Pulmonary artery endothelial cell (primary cell): Measurements from ENCODE around the gene GMPR2. TPM values are rescaled to one million over a fixed set of nuclear protein-coding genes. Genes with fewer than 3 reads are reported as not detected.
A peak's percentile ranks its signal among the peaks of the same experiment; 100 is the strongest.

Experiments used
- DNase-seq: peaks from one replicate; pipeline ENCODE4 v3.0.0-alpha.2; 2011; ENCODE audit warnings: low read depth, low spot score
- total RNA-seq: library from RNA; depleted of rRNA; stranded (reverse); fragments of >200 nt; gene quantifications from 2 replicates; pipeline ENCODE4 v1.2.3, GENCODE V29; 2014

Gene GMPR2
- total RNA-seq, 1 donor from 2014 or later: 97.8 TPM

DNA sequence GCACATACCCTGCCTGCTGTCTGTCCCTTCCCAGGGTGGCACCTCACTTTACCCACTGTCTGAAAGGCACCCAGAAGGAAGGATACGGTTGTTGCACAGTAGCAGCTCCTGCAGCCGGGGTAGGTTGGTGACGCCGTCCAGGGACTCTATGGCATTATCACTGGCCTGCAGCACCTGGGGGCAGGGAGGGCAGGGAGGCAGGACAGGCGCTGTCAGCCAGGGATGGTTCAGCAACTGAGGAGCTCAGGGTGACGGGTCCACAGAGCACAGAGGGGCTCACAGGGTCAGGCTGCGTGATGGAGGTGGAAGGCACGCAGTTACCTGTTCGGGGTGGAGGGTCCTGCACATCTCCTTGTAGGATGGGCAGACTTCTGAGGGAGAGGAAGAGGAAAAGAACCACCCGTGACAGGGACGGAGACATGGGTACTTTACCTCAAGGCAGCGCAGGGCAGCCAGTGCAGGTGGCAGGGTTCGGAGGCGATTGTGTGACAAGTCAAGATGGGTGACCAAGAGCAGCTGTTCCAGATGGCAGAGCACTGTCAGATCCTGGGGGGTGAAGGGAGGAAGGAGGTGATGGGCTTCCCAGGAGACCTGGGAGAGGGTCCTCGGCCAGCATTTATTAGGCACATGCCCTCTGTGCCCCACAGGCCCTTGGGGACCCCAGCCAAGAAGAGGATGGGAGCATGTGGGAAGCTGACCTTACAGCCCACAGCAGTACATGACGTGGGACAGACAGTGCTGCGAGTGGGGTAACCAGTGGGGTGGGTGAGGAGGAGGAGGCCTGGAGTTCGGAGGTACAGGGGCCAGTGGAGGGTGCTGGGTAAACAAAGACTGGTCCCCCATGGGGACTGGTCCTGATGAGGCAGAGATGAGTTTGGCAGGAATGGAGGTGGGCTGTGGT lies 33.9 kb downstream of the GMPR2 start:
- DNase-seq: no peak

DNA sequence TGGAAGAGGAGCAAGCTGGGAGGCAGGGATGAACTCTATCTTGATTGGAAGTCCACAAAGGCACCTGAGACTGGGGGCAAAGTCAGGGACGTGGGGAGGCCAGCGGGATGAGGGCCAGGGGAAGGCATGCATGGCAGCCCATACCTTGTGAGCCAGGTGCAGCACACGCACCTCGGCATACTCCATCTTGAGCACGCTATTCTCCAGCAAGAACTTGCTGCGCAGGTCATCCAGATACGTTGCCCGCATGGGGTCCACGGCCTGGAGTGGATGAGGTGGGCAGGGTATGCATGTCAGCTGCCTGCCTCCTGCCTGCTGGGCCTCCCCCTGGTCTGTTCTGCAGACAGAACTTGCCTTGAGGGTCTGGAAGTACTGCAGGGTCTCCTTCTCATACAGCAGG lies 34.8 kb downstream of the GMPR2 start:
- no peak for DNase-seq

DNA sequence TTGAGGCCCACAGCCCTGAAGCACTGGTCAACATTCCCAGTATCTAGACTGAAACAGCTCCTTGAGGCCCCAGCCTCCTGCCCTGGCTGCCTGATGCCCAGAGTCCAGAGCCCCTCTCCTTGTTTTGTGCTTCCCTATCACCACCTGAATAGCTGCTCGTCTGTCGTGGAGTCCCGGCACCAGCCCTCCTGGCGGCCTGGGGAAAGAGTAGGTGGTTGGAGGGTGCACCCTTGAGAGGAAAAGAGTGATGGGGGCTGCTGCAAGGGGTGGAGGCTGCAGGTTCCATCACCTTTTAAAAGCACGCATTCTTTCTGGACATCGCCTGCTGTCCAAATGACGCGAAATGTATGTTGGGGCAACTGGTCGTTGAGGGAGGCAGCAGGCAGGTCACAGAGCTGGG lies 35.5 kb downstream of the GMPR2 start:
- DNase-seq: no peak

DNA sequence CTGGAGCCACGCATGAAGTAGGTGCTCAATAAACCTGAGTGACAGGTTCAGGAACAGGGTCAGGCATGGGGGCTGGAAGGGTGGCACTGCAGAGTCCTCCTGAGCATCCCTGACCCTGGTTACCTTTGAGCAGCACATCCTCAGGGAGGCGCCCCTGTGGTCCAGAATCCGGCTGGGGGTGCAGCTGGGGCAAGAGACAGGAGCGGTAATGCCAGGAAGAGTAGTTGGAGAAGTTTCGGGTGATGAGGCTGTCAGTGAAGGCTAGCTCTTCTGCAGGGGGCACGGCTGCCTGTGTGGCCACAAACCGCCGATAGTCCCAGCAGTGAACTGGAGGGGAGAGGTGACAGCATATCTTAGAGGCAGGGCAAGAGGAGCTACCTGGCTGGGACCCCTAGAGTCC lies 36.6 kb downstream of the GMPR2 start:
- no peak for DNase-seq

DNA sequence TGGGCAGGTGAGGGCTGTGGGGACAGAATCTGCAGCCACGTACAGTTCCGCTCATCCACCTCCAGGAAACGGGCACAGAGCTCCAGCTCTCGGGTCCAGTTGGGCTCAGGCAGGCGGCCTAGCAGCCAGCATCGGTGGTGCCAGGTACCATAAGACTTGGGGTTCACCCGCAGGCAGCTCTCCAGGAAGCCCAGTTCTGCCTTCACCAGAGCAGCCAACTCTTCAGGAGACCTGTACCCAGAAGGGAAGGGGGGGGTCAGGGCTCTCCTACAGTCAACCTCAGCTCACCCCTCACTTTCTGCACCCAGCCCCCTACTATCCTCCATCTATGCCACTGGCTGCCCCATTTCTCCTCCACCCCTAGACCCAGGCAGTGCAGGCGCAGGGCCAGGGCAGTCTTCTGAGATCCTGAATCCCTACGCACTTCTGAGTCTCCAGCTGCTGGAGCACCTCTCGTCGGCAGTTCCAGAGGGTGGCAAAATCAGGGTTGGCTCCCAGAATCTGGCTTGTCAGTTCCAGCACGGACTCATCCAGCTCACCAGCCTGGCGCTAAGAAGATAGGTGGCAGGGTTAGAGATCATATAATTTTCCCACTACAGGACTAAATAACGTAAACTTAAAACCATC lies 37.3 kb downstream of the GMPR2 start:
- no peak for DNase-seq

DNA sequence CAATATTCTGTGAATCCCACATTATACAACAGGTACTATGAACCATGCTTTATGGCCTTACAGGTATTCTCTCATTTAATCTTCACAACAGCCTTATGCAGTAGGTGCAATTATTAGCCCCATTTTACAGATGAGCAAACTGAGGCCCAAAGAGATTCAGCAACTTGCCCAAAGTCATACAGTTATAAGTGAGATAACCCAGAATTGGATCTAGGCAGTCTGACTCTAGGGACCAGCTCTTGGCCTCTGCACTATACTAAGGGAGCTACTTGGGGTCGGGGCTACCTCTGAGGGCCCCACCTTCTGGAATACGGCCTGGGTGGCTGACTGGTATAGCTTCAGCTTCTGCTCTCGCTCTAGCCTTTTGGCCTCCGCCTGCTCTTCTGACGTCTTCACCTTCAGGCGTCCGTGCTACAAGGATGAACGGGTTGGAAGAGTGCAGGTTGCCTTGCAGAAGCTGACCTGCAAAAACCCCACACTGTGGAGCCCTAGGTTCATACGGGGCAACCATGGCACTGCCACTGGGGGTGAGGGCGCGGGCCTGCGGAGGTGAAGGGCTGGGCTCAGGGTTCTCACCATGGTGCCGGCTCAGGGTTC lies 37.9 kb downstream of the GMPR2 start:
- DNase-seq: no peak

DNA sequence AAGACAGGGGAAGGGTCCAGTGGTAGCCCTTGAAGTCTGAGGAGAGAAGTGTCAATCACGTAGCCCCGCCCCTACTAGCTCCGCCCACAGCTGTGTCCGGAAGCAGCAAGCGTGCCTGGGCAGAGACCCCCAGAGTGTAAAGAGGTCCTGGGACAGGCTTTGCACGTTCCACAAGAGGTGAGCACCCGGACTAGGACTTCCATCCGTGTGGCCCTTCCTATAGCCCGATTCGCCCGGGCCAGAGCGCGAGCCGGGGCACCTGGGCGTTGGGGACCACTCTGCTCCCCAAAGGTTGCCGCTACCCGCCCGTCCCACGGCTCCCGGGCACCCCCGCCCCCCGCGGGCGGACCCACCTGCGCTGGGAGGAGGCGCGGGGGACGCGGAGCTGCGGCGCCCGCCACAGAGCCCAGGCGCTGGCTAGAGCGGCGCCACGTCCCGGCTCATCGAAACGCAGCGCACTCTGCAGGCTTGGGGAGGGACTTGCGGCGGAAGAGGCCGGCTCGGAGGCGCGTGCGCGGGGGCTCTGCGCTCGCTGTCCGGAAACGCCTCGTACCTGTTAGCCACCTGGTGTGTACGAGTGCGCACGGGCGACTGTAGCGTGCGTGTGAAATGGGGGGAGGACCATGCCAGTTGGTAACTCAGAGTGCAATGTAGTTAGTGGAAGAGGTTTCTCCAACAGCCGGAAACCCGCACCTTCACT lies 38.6 kb downstream of the GMPR2 start, which contains the start of gene RABGGTA:
RABGGTA (minus strand) TSS at position 464 of the 700 bp plus-strand sequence. CDS start 482 bp downstream, outside the sequence.
- peak; percentile 56 for DNase-seq

DNA sequence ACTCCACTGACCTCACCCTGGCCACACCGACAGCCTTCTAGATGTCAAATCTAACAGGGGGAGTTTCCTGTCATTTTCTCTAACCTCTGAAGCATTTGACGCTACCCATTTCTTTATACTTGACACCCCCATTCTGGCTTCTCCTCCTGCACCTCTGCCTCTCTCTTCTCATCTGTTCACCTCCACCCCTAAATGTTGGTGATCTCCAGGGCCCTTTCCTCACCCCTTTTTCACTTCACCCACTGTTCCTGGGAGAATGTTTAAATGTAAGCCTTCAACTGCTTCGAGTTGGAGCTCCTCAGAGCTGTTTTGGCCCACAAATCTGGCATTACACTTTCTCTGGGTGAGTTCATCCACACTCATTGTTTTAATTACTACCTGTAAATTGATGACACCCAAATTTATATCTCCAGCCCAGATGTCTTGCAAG lies 39.1 kb downstream of the GMPR2 start:
- DNase-seq: no peak

DNA sequence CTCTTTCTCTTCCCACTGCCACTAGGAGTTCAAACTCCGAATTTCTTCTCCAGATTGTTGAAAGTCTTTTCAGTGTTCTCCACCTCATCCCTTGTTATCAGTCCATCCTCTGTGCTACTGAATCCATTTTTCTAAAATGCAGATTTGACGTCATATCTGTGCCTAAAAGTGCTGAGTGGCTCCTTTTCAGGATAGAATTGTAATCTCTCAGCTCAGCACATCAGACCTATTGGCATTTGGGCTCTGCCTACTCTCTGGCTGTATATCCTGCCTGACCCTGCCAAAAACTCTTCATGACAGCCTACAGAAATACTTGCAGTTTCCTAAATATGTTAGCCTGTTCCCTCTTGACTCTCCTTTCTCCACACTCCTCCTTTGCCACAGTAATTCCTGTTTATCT lies 39.7 kb downstream of the GMPR2 start:
- DNase-seq: no peak

DNA sequence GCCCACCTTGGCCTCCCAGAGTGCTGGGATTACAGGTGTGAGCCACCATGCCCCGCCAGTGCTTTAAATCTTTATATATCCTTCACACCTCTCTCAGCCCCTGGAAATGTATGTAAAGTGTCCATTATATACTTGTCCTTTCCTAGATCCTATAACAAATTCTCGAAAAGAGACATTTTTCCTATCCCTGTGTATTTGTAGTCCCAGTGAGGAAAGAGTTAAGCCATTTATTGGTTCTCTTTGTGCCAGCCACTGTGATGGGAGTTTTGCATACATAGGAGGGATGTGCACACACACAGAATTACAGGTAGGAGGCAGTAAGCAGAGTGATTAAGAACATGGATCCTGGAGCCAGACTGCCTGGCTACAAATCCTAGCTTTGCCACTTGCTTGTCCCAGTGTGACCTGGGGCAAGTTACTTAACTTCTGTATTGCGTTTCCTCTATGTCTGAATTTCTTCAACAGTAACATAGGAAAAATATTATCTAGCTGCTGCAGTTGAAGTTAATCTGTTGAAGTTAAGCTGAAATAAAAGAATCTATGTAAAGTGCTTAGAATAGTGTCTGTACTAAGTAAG lies 40.8 kb downstream of the GMPR2 start:
- DNase-seq: no peak

DNA sequence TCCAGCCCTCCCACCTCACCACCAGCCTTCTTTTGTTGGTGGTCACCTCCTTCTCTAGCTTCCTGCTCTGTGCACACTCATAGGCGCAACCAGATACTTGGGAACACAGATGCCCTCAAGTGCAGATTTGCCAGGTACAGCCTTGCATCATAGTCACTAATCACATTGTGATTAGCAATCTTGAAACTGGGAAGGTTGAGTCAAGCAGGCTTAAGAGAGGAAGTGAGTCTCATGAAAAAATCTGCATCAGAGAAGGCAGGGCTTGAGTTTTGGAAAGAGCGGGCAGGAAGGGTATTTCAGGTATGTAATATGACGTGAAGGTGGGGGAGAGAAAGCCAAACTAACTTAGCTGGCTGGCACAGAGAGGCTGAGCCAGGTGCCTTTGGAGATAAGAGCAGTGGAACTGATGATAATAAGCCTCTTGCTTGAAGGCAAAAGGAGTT lies 41.4 kb downstream of the GMPR2 start:
- DNase-seq: no peak

DNA sequence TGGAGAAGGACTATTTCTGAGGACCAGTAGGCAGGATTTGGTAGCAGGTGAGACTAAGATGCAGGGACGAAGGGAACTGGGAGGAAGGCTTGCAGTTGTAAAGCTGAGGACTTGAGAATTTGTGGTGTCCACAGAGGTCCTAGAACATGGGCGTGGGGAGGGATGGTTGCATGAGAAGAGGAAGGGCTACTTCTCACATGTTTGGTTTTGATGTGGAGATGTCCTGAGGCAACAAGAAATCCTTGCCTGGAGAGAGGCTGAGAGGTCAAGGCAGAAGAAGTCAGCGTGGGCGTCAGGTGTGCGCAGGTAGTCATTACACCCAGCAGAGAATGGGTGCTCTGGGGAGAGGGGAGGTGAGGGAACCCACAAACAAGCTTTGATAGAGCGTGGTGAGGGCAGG lies 44.3 kb downstream of the GMPR2 start:
- no peak for DNase-seq

DNA sequence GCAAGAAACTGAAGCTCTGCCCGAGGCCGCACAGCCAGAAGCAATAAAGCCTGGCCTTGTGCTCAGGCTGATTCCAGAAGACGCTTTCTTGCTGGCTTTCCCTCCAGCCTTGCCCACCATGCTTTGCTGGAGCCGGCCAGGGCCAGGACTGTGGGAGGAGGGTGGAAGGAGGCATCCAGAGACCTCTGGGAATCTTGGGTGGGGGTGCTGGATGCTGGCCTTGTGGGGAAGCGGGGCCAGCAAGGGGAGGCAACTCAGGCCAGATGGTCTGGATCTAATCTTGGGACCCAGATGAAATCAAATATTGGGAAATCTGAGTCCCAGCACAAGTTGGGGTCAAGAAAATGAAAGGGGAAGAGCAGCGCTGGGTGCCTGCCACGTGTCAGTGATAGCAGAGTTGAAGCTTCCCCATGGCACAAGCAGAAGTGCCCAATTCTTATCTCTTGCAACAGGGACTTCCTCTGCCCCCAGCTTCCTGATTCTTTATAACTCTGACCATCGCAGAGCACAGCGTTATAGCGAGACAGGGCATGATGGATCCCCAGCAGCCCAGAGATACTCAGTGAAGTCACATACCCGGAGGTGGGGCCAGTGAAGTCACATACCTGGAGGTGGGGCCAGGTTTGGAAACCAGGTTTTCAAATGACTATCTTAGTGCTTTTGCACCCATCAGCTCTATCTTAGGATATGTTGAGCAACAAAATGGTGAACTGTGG lies 45.0 kb downstream of the GMPR2 start:
- no peak for DNase-seq

DNA sequence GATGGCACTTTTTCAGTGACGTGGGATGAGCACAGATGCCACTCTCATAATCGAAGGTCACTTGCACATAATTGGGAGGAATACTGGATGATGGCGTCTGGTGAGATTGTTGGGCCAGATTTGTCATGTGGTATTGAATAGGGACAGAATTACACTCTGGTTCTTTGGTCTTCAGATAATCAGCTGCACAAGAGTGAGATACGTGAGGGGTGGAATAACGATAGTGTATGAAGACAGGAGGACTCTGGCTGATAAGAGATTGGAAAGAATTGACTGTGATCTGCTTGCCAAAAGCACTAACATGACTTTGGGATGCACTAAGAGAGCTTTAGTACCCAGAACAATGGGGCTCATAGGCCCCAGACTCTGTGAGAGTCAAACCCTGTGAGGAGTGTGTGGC lies 45.7 kb downstream of the GMPR2 start:
- DNase-seq: no peak

DNA sequence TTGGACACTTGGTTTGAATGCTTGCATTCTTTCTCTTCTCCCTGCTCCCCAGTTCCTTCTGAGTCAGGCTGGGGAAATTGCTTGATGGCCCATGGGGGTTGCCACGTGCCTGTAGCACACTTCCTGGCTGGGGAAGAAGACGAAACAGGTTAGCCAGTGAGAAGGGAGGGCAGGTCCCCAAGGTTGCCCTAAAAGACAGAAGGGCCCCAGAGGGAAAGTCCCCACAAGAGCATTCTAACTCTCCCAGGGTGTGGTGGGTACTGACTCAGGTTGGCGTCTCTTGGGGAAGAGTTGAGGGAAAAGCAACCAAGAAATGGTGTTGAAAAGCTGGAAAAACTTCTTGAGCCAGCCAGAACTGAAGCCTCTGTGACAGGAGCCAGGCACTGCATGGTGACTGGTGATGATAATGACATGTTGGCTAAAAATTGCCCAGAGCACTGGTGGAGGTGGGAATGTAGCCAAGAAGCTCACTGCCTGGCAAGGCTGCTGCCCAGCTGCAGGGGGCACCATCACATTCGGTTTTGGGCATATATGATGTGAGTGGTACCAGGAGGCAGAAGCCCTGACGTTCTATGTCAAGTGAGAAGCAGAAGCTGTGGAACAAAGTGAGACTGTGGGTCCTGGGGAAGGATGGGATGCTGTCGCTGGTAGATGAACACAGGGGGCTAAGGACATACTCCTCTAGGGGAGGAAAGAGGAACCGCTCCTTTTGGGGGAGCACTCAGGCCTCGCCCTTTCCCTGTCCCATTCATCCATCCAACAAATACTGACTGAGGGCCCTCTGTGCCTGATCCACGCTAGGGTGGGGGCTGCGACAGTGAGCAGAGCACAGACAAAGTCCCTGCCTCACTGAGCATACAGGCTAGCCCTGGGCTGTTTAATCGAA lies 46.8 kb downstream of the GMPR2 start:
- DNase-seq: no peak

DNA sequence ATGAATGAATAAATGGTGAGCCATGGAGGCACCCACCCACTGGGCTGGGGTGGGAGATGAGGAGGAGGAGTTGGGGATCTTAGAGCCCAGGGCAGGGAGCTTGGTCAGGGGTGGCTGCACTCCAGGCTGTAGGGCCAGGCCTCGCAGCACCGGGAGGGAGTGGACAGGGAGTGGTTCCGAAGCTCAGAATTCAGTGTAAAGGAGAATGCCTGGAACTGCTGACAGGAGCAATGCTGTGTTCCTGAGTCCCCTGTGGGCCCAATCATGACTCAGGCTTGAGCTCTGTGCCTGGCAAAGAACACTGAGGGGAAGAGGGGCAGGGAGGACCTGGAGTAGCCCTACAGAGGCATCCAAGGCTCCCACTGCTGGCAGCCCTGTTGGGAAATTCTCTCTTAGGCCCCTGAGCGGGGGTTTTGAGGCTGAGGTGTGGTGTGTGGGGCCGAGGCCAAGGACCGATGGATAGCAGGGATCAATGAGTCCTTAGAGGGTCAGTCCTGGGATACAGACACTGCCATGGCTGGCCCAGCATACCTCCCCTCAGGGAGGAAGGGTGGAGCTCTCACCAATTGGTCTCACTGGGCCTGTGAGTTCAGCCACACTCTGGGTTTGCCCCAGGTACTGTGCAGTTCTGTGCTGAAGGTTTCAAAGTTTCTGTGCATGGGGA lies 48.2 kb downstream of the GMPR2 start:
- DNase-seq: no peak

DNA sequence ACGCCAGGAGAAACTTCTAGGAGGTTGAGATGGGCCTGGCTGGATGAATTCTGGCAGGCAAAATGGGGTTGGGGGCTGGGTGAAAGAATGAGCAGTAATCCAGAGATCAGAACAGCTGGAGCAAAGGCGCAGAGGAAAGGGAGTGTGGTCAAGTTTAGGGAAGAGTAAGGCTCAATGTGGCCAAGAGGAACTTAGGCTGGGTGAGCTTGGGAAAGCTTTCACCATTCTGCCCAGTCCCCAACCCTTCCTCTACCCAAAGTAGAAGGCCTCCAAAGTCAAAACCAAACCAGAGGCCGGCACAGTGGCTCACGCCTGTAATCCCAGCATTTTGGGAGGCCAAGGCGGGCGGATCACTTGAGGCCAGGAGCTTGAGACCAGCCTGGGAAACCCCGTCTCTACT lies 48.9 kb downstream of the GMPR2 start:
- no peak for DNase-seq

DNA sequence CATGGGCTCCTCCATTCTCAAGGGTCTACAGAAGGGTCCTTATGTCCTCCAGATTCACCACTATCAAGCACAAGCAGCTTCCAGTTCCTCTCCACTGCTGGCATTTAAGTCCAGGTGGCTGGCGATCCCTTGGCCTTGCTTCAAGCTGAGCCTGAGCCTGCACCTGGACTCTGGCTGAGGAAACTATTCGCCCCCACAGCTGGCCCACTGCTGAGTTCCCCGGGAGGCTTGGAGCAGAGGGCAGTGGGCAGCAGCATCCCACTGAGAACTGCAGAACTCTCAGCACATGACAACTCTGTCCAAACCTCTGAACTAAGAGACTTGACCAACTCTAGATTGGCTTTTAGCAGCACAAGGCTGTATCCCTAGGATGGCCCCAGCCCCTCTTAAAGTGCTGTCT lies 50.0 kb downstream of the GMPR2 start:
- DNase-seq: no peak

DNA sequence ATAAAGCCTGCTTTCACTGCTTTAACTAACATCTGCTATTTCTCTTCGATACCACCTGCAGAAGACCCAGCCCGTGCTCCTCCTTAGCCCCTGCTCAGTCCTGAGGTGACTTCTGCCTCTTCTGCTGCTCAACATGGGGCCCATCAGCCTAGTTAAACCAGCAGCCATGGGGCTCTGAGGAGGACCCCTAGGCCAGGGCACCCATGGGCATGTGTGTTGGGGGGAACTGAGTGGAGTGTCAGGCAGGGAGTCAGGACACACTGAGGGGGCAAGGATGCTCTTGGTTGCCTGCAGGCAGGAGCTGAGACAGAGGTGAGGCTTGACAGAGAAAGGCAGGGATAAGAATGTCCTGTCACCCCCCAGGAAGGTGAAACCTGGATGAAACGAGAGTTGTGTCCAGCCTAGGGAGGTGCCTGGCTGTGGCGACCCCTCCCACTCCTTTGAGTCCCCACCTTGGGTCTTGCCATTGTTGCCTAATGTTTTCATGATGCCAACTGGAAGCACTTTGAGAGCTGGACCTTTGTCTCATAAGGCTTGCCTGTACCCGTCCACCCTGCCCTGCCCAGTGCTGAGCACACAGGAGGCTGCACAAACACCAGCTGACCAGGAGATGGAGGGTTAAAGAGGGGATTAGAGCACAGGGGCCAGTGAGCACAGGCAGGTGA lies 51.2 kb downstream of the GMPR2 start:
- no peak for DNase-seq
